Calu3 (cell line): ENCODE data around the gene BEGAIN. TPM values are rescaled to one million over a fixed set of nuclear protein-coding genes. Genes with fewer than 3 reads are reported as not detected.

Experiments
- BruUV-seq: library from RNA; stranded (reverse); fragments of 400-500 nt; replicated peaks from 2 replicates; lab custom pipeline; 2021; lab: Mats Ljungman, UMichigan
- CTCF ChIA-PET: fragments of 300-600 bp; sonication (Branson Sonifier 250); formaldehyde crosslinking; loops from one replicate; lab custom pipeline; 2022; ENCODE audit warnings: antibody characterized with exemption; lab: Charles Lee
- DNase-seq: peaks from one replicate; pipeline ENCODE4 v3.0.0; 2022
- H3K27ac Mint-ChIP-seq: one replicate; pipeline ENCODE4 v1.8.0; 2022; ENCODE audit warnings: mixed read lengths; ENCODE audit not compliant: unreplicated experiment
- H3K27me3 Mint-ChIP-seq: one replicate; pipeline ENCODE4 v1.8.0; 2022; ENCODE audit warnings: mixed read lengths; ENCODE audit not compliant: unreplicated experiment
- H3K36me3 Mint-ChIP-seq: one replicate; pipeline ENCODE4 v1.8.0; 2022; ENCODE audit warnings: mild to moderate bottlenecking, moderate library complexity, mixed read lengths; ENCODE audit not compliant: insufficient read depth, unreplicated experiment
- H3K4me1 Mint-ChIP-seq: one replicate; pipeline ENCODE4 v1.8.0; 2022; ENCODE audit warnings: mild to moderate bottlenecking, low read depth, mixed read lengths; ENCODE audit not compliant: unreplicated experiment
- H3K4me3 Mint-ChIP-seq: one replicate; pipeline ENCODE4 v1.8.0; 2022; ENCODE audit warnings: mild to moderate bottlenecking, low read depth, moderate library complexity, mixed read lengths; ENCODE audit not compliant: unreplicated experiment
- H3K9me3 Mint-ChIP-seq: one replicate; pipeline ENCODE4 v1.8.0; 2022; ENCODE audit warnings: low read depth, mixed read lengths; ENCODE audit not compliant: unreplicated experiment
- intact Hi-C: fragments of 100-400 bp; cut with micrococcal nuclease; formaldehyde crosslinking; loops from one replicate; pipeline ENCODE4 v1.10.0; 2022; ENCODE audit not compliant: unreplicated experiment
- total RNA-seq: library from RNA; stranded (reverse); gene quantifications from 2 replicates; pipeline ENCODE4 v1.2.3, GENCODE V29; 2022
- TF ChIP-seq, protein P1 (sequence below): fragments of 200-600 bp; IDR thresholded peaks from one replicate; pipeline ENCODE4 v1.8.0; 2022; ENCODE audit warnings: antibody characterized with exemption; ENCODE audit not compliant: unreplicated experiment

The BEGAIN gene
- total RNA-seq, 1 experiment from 2014 or later: 0.26 TPM

- H3K27me3 Mint-ChIP-seq: peaks cover 88% of the 10 kb centered on the region
- no peak for DNase-seq
- intact Hi-C loops: no loop called here
These were observed 17.5 kb upstream of the BEGAIN start for GRCh38 chr14:100604709-100605108.

DNA sequence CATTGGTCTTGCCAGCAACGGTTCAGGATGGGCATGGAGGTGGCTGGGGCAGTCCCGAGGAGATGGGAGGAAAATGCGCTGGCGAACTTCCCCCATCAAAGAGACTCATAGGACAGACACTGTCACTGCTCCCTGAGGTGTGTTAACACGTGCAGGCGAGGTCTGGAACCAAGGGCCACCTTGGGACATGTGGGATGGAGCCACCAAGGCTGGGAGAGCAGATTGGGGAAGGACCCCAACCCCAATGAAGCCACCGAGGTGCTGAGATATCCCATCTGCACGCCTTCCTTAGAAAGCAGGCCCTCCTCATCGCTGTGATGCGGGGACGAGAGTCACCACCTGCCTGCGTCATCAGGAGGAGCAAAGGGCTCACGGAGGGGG, 16.9 kb upstream of the BEGAIN start:
- BruUV-seq: no TSS peak
- H3K4me1 Mint-ChIP-seq: no peaks in the 10 kb centered on the region
- CTCF ChIA-PET: no interaction called here
- peaks cover 88% of the 10 kb centered on the region for H3K27me3 Mint-ChIP-seq
- no peak overlapping the region for H3K27ac Mint-ChIP-seq
- TF ChIP-seq, protein P1, sequence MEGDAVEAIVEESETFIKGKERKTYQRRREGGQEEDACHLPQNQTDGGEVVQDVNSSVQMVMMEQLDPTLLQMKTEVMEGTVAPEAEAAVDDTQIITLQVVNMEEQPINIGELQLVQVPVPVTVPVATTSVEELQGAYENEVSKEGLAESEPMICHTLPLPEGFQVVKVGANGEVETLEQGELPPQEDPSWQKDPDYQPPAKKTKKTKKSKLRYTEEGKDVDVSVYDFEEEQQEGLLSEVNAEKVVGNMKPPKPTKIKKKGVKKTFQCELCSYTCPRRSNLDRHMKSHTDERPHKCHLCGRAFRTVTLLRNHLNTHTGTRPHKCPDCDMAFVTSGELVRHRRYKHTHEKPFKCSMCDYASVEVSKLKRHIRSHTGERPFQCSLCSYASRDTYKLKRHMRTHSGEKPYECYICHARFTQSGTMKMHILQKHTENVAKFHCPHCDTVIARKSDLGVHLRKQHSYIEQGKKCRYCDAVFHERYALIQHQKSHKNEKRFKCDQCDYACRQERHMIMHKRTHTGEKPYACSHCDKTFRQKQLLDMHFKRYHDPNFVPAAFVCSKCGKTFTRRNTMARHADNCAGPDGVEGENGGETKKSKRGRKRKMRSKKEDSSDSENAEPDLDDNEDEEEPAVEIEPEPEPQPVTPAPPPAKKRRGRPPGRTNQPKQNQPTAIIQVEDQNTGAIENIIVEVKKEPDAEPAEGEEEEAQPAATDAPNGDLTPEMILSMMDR: no peak
- H3K4me3 Mint-ChIP-seq: no peak overlapping the region
- DNase-seq: no peak
- peaks cover 3% of the 10 kb centered on the region for H3K9me3 Mint-ChIP-seq
- no peaks in the 10 kb centered on the region for H3K36me3 Mint-ChIP-seq
- intact Hi-C loops: no loop called here

More at GRCh38 chr14:100604709-100605108, 17.5 kb upstream of the BEGAIN start:
- Mint-ChIP-seq H3K4me3 (no peak overlapping the region), H3K4me1 (no peaks in the 10 kb centered on the region), H3K27ac (no peak overlapping the region), H3K9me3 (peaks cover 3% of the 10 kb centered on the region), H3K36me3 (no peaks in the 10 kb centered on the region)
- TF ChIP-seq, protein P1: no peak
- no TSS peak for BruUV-seq
- CTCF ChIA-PET: interaction anchor here (0.6 kb wide), 1 partner anchor 221 kb away, joined by 3 read pairs; no protein-coding TSS in a partner anchor

DNA sequence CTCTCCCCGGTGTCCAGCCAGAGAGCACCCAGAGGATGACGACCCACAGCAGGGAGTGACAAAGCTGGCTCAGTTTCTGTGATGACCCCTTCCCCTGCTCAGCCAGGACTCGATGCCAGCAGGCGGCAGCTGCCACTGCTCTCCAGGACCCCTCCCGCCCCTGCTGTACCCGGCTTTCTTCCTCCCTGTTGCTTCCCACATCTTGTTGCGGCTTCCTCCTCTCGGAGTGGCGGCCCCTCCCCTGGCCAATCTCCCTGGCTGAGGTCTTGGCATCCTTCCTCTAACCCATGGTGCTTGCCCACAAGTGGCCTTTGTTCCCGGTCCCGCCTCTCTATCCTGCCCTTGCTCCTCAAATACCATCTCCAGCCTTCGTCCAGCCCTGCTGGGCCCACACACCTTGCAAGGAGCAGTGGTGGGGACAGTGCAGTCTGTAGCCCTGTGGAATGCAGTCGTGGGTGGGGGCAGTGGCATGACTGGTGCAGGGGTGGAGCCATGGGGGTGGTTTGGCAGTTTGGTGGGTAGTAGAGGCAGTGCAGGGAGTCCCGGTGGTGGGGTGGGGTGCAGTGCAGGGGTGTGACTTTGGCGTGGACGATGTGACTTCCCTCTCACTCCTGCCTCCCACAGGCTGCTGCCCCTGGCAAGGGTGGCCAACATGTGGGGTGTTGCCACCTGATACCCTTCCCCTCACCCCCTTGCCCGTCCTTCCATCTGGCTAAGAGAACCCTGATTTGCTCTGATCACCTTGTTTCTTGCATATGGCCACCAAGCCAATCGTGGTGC, 16.3 kb upstream of the BEGAIN start:
- Mint-ChIP-seq H3K9me3 (peaks cover 3% of the 10 kb centered on the region), H3K36me3 (no peaks in the 10 kb centered on the region)

DNA sequence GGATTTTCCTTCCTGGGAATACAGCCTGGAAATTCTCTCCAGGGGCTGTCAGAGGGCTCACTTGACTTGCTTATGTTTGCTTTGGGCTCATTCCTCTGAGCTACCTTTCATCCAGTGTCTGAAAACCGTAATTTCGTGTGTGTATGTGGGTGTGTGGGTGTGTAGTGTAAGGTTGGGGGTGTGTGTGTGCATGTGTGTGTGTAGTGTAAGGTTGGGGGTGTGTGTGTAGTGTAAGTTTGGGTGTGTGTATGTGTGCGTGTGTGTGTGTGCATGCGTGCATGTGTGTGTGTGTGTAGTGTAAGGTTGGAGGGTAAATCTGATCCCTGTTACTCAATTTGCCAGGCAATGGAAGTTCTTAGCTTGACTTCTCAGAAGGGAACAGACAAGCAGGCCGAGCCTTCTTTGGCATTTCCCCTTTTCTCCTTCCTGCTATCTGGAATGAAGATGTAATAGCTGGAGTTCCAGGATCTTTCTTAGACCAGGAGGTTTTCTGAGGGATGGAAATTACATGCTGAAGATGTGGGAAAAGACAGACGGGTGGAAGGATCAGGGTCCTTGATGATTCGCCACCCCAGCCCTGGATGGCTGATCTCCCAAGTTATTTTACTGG, 15.5 kb upstream of the BEGAIN start:
- no peak overlapping the region for H3K4me3 Mint-ChIP-seq
- H3K27me3 Mint-ChIP-seq: peaks cover 88% of the 10 kb centered on the region
- no peaks in the 10 kb centered on the region for H3K4me1 Mint-ChIP-seq
- no peak for DNase-seq
- intact Hi-C loops: no loop called here
- H3K27ac Mint-ChIP-seq: no peak overlapping the region
- TF ChIP-seq, protein P1: no peak
- peaks cover 3% of the 10 kb centered on the region for H3K9me3 Mint-ChIP-seq
- H3K36me3 Mint-ChIP-seq: no peaks in the 10 kb centered on the region
- BruUV-seq: no TSS peak
- CTCF ChIA-PET: no interaction called here

More for the DNA sequence above, 16.3 kb upstream of the BEGAIN start:
- CTCF ChIA-PET: no interaction called here
- DNase-seq: no peak
- Mint-ChIP-seq H3K4me3 (no peak overlapping the region), H3K27ac (no peak overlapping the region), H3K4me1 (no peaks in the 10 kb centered on the region), H3K27me3 (peaks cover 88% of the 10 kb centered on the region)
- intact Hi-C loops: no loop called here
- BruUV-seq: no TSS peak
- TF ChIP-seq, protein P1: no peak
